Measurements from ENCODE around the gene WDR72.
"Not testable (repeated sequence)": the region's sequence is repeated elsewhere in the genome, so short reads cannot be mapped to it uniquely, and the experiment has no call there.

The WDR72 gene

GRCh38 chr15:53759411-53759931, at the start of gene WDR72:
WDR72 (minus strand) TSS chr15:53759663; CDS start chr15:53733149, 26,514 bp downstream.
- no peak for DNase-seq (ENCODE audit: low read depth in 1 of 2, low spot score in 1 of 2)

DNA sequence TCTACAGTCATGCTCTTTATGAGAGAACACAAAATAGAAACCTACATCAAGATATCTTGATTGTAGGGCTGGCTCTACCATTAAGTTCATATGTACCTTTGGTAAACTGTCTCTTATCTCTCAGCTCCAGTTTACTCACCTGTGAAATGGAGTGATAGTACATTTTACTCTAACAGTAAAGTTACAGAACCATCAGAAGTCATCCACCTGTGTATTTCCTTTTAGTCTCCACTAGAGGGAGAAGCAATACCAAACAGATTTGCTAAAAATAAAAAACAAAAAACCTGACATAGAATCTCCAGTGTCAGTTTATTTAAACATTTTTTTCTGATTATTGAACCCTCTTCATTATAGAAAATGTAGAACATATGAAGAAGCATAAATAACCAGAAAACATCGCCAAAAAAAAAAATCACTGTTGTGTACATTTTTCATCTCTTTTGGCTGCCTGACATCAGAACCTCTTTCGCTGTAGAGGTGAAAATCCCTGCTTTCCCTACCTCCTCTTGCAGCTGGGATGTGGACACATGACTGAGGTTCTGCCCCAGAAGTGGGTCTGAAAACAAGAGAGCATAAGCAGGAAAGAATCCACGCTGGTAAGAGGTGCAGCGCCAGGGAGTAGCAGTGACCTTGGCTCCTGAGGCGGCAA, 48.7 kb upstream of the WDR72 start:
- no peak for DNase-seq (ENCODE audit: low read depth in 1 of 2, low spot score in 1 of 2)

GRCh38 chr15:53807501-53807900, 48.0 kb upstream of the WDR72 start:
- no peak for DNase-seq (ENCODE audit: low read depth in 1 of 2, low spot score in 1 of 2)

DNA sequence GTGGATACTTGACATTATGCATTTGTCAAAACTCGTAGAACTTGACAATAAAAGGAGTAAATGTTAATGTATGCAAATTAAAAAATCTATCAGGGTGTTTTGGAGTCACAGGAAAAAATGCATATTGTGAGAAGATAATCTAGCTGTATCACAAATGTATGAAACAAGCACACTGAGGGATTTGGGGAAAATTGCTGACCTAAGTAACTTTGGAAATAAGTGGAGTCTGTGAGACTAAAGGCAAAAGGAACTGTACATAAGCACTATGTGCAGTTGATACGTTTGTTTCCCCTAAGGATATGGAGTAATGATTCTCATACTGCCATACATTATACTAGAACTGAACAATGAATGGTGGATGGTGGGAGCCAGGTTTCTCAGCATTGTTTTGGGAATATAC, 43.2 kb upstream of the WDR72 start:
- DNase-seq (ENCODE audit: low read depth in 1 of 2, low spot score in 1 of 2): no peak

DNA sequence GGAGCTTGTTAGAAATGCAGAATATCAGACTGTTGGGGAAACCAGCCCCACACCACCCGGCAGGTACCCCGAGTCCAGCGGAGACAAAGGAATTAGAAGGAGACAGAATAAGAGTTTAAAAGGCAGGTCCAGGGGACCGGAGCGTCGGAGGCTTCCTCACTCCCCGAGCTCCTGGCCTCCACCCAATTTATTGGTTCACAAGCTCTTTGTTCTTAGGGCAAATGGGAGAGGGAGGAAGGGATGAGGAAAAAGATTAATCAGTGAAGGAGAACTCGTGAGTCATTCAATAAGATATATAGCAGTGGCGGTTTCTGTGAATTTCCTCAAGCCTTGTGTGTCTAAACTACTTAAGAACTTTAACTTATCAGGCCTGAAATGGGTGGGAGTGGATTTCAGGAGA, 32.1 kb upstream of the WDR72 start:
- no peak for DNase-seq (ENCODE audit: low read depth in 1 of 2, low spot score in 1 of 2)

- DNase-seq (ENCODE audit: low read depth in 1 of 2, low spot score in 1 of 2): no peak
Observed at GRCh38 chr15:53789654-53790375, 30.4 kb upstream of the WDR72 start.

GRCh38 chr15:53786401-53786800, 26.9 kb upstream of the WDR72 start:
- DNase-seq (ENCODE audit: low read depth in 1 of 2, low spot score in 1 of 2): no peak

- not testable (repeated sequence) for DNase-seq (ENCODE audit: low read depth in 1 of 2, low spot score in 1 of 2)
Observed at GRCh38 chr15:53785241-53785640, 25.8 kb upstream of the WDR72 start.

DNA sequence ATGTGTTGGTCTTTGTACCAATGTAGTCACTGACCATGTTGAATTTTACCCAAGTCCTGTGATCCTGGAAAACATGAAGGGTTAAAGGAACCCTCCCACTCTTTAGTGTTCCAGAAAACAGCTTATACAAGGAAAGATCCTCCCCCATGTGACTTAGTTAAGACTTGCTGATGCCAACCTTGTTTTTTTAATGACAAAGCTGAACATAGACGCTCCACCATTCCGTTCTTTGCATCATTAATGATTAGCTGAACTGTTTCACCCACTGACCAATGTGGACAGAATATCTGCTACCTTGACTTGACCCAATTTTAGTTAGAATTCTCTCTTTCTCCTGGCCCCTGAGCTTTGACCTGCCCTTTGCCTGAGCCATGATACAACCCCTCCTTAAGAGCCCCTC, 3.5 kb upstream of the WDR72 start:
- DNase-seq (ENCODE audit: low read depth in 1 of 2, low spot score in 1 of 2): no peak

DNA sequence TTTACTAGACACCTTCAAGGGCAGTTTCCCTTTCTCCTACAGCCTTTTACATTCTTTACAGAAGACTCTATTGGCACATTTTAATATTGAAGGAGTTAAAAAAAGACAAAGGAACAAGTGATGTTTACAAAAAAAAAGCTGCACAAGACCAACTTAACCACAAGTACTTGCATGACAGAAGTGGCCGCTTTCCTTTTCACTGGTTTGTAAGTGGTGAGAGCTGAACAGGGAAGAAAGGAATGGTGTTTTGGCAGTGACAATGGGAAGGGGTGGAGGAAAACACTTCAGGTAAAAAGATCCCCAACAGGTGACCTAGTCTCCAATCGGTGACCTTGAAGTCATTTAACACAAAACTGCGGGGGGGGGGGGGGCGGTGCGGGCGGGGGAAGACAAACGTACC, 1.1 kb downstream of the WDR72 start:
- no peak for DNase-seq (ENCODE audit: low read depth in 1 of 2, low spot score in 1 of 2)

DNA sequence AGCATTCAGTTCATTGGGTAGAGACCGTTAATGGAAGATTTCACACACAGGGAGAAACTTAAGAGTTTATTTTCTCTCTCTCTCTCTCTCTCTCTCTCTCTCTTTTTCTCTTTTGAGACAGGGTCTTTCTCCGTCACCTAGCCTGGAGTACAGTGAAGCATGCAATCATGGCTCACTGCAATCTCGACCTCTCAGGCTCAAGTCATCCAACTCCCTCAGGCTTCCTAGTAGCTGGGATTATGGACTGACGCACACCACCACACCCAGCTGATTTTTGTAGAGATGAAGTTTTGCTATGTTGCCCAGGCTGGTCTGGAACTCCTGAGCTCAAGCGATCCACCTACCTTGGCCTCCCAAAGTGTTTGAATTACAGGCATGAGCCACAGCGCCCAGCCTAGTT, 1.6 kb downstream of the WDR72 start:
- no peak for DNase-seq (ENCODE audit: low read depth in 1 of 2, low spot score in 1 of 2)

DNA sequence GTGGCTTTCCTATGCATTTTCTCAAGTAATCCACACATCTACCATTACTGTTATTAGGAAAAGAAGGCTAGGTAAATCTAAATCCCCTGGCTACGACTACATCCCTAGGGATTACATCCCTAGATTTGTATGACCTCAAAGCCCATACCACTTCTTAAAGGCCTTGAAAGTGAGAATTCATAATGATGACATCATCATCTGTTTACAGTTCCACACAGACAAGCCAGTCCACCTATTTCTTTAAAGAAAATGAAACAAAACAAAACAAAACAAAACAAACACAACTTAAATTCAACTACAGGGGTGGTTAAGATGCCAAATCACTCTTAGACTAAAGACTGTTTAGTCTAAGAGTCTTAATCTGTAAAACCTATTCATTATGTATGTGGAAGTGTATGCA, 5.7 kb downstream of the WDR72 start:
- no peak for DNase-seq (ENCODE audit: low read depth in 1 of 2, low spot score in 1 of 2)

DNA sequence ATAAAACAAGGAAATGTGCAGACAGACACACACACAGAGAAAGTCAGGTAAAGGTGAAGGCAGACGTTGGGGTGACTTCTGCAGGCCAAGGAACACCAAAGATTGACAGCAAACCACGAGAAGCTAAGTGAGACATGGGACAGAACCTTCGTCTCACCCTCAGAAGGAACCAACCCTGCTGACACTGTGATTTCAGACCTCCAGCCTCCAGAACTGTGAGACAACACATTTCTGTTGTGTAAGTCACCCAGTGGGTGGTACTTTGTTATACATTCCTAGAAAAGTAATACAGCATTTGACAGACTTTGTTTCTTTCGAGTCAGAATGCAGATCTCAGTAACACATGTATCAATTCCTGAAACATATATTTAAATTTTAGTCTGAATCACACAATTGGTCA, 7.1 kb downstream of the WDR72 start:
- DNase-seq (ENCODE audit: low read depth in 1 of 2, low spot score in 1 of 2): no peak

DNA sequence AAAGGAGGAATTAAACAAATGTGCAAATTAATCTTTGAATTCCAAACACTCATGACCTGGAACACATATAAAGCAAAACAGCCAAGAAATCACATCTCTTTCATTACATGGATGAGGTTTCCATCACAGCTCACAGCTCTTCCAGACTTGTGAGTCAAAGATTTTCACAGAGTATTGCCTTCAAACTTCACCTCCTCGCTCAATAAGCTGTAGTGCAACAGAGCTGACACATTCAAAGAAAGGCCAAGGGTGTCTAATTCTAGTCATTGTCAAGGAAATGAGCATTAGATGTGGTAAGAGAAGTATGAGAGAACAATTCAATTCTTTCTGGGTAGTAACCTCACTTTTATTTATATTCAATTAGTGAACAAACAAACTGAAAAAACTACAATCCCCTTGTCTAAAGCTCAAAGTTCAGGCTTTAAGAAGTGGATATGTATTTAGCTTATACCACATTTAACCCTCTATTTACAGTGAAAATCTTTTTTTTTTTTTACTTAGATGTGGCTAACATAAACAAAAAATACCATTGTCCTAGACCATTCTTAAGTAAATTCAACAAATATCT, 11.9 kb downstream of the WDR72 start:
- no peak for DNase-seq (ENCODE audit: low read depth in 1 of 2, low spot score in 1 of 2)

DNA sequence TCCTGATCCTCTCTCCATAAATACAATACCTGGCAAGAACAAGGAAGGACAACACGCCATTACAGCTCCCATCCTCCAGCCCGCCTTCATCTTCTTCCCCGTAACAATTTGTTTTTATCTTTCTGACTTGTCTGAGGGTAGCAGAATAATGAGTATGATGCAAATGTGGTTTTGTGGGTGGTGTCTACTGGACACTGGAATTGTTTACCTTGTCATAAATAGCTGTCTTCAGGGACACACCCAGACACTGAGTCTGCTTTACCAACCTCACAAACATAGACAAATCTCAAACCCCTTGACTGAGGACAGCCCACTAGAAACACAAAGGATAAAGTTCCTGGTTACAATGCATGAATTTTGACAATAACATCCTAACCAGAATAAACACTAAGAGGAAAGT, 13.4 kb downstream of the WDR72 start:
- no peak for DNase-seq (ENCODE audit: low read depth in 1 of 2, low spot score in 1 of 2)

DNA sequence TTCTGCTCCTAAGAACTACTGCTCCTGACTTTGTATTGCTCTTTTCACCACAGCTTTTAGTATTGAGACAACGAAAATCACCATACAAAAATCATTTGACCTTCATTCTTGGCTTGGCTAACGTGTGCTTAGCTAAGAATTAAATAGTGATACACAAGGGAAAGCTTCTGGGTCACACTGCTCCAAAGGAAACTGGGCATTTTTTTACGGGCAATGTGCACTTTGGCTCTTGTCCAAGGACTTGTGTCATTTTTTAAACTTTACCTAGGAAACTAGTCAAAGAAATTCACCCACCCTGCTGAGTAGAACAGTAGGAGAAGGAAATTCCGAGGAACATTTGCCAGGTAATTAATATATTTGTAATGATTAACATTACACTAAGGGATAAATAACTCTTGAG, 19.8 kb downstream of the WDR72 start:
- DNase-seq (ENCODE audit: low read depth in 1 of 2, low spot score in 1 of 2): no peak

DNA sequence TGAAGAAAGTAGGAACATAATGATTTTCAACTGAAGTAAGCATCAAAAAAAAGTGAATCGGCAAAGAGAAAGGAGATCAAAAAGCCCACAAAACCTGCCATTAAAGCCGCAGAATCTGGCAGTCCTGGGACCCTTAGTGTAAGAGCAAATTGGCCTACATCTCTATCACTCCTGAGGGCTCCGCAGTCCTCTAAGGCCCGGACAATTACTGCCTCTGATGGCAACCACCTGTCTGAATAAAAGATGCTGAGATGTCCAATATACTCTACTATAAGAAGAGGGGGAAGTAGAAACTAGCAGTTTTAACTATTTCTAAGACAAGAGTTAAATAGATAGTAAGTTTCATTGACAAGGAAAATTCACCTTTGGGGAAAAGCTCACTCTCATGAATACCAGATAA, 20.3 kb downstream of the WDR72 start:
- DNase-seq (ENCODE audit: low read depth in 1 of 2, low spot score in 1 of 2): no peak

- no peak for DNase-seq (ENCODE audit: low read depth in 1 of 2, low spot score in 1 of 2)
Observed at GRCh38 chr15:53721334-53722087, 38.0 kb downstream of the WDR72 start.

DNA sequence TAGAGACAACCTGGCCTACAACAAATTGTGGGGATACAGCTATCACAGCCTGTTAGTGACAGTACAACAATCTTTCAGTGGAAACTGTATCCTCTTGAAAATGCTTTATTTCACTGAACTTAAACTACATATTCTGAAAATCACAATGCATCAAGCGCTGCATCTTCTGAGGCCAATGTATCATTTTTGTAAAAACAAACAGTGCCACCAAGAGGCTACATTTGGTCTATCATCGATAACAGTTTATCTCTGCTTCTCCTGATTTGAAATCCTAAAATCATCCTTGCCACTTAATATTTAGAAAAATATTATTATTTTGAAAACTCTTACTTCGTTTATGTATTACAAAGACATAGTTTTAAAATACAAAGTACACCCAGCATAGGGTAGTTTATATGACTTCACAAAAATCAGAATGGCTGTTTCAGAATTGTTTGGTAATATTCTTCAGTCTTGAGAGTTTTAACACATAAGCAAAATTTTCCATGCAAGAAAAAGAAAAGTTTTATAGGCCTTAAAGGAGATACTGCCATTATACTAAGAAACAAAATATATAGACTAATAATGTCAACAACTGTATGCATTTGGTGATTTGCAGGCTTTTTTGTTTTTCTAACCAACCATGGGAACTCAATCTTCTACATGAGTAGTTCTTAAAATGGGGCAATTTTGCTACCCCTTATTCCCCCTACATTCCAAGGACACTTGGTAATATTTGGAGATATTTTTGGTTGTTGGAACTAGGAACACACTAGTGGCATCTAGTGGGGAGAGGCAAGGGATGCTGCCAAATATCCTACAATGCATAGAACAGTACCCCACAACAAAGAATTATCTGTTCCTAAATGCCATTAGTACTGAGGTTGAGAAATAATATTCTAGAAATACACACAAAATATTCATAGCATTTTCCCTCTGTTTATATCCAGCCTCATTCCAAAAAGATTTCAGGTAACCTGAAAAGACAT, 42.3 kb downstream of the WDR72 start:
- DNase-seq (ENCODE audit: low read depth in 1 of 2, low spot score in 1 of 2): no peak

DNA sequence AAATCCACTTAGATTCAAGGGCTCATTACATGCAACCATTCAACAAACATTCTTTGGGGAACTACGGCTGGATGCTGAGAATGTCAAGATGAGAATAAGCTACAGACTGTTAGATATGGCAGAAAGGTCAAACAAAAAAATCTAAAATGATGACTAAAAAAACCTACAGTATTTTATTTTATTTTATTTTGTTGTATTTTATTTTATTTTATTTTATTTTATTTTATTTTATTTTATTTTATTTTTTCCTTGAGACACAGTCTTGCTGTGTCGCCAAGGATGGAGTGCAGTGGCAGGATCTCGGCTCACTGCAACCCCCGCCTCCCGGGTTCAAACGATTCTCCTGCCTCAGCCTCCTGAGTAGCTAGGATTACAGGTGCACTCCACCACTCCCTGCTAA, 46.2 kb downstream of the WDR72 start:
- DNase-seq (ENCODE audit: low read depth in 1 of 2, low spot score in 1 of 2): no peak

- no peak for DNase-seq (ENCODE audit: low read depth in 1 of 2, low spot score in 1 of 2)
Observed at GRCh38 chr15:53710906-53711305, 48.6 kb downstream of the WDR72 start.

Measured in activated T-helper 1 cell treated with anti-CD3 and anti-CD28 coated beads, Interleukin-2, amount 50 U/mL, for 16 hours (primary cell).